HS-27A (cell line): ENCODE results near the gene CEP63.
"Not testable (repeated sequence)": the region's sequence is repeated elsewhere in the genome, so short reads cannot be mapped to it uniquely, and the experiment has no call there.

ENCODE experiments used
- DNase-seq: peaks from one replicate; pipeline ENCODE4 v3.0.0-alpha.2; 2012; ENCODE audit warnings: low read depth, missing footprints

The CEP63 gene

DNA sequence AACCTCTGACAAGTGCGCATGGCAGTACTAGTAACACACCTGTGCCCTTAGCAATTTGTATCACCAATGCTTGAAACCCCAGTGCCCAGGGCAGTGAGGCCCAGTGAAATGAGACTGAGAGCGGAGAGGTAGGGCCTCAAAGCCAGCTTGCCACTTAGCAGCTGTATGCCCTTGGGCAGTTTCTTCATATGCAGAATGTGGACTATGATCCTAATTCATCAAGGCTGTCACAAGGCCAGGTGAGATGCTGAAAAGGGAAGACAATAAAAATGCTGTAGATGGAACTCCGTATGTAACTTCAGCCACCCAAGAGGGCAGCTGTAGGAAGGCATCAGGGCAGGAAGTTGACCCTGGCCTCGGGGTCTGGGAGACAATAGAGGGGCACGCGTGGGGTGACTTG, 90.6 kb downstream of the CEP63 start:
- no peak for DNase-seq

DNA sequence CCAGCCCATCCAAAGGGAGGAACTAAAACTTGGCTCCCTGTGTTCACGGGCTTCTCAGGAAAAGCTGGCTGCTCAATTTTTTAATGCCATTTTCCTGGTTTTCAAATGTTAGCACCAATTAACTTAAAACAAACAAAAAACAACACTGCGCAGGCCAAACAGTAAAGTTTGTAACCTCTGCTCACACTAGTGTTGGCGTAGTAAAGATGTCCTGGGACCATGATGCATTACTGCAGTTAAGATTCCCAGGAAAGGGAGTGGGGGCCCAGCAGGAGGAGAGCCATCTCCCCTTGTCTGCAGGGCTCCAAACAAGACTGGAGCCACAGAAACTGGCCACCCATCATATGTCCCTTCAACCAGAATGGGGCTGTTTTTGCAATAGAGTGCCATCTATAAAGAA, 91.0 kb downstream of the CEP63 start:
- no peak for DNase-seq

DNA sequence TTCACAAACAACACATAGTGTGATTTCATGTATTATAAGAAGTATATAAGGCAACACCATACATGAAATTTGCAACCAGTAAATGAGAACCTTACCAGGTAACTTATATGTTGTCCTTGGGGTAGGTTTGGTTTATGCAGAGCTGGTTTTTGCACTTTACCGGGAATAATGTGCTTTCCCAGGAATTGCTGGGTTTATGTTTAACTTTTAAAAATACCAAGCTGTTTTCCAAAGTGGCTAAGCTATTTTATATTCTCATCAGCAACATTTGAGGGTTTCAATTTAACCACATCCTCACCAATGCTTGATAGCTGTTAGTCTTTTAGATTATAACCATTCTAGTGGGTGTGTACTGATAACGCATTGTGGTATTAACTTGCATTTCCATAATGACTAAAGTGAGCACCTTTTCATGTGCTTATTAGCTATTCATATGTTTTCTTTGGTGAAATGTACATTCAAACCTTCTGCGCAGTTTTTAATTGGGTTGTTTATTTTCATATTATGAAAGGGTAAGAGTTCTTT, 93.3 kb downstream of the CEP63 start:
- no peak for DNase-seq

GRCh38 chr3:134590766-134591165, 104.9 kb downstream of the CEP63 start:
- no peak for DNase-seq

- no peak for DNase-seq
Observed at GRCh38 chr3:134592806-134593205, 106.9 kb downstream of the CEP63 start.

DNA sequence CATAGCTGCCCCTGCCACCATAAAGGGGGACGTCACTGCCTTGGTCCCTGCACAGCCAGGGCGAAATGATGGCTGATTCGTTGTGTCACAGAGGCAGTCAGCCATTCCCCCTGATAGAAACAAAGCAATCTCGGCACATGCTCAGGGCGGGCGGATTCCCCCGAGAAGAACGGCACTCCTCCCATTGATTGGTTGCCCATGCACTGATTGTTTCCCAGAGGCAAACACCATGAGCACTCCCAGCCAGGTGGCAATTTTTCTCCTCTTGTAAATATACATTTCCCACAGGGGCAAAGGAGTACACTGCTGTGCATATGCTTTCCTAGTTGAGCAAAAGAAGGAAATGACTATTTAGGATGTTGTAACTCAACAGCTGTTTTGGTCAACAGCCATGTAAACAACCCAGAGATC, 108.5 kb downstream of the CEP63 start:
- no peak for DNase-seq

DNA sequence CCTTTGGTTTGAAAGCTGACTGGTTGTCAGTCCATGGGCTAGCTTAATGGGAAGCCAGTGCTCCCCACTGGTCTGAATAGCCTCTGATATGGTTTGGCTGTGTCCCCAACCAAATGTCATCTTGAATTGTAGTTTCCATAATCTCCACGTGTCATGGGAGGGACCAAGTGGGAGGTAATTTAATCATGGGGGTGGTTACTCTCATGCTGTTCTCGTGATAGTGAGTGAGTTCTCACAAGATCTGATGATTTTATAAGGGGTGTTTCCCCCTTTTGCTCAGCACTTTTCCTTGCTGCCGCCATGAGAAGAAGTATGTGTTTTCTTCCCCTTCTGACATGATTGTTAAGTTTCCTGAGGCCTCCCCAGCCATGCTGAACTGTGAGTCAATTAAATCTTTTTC, 109.1 kb downstream of the CEP63 start:
- not testable (repeated sequence) for DNase-seq

GRCh38 chr3:134597390-134597970, 111.6 kb downstream of the CEP63 start:
- DNase-seq = no peak

DNA sequence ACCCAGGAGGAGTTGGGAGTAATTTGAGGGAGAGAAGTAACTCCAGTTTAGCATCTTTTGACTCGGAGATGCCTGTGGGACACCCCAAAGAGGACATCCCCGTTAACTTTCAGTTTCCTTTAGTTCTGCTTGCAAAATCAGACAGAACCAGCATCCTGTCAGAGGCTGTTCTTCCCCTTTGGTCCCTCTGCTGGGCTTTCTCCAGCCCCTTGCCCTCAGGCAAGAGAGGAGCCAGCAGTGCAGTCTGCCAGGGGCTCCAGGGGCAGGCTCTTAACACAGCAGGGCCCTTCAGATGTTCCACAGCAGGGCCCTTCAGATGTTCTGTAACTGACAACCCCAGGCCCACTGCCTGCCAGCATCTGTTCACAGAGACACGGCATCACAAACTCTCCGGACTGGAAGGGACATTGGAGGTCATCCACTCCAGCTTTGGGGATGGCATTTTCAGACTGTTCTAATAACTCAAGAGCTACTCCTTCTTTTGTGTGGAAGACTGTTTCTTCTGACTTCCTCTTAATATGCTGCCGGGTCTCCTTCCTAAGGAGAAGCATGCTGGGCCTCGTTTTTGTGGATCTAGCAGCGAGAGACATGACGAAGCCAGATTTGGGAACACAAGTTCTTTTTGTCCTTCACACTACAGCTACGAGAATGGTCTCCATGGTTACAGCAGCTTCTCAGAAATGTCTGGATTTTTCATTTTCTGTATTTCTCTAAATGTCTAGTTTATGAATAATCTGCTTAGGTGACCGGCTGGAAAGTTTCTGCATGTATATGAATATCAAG, 113.1 kb downstream of the CEP63 start:
- DNase-seq = no peak

GRCh38 chr3:134600206-134600605, 114.3 kb downstream of the CEP63 start:
- DNase-seq = no peak

- peak; percentile 35 for DNase-seq
Observed at GRCh38 chr3:134600685-134601463, 115.0 kb downstream of the CEP63 start.

DNA sequence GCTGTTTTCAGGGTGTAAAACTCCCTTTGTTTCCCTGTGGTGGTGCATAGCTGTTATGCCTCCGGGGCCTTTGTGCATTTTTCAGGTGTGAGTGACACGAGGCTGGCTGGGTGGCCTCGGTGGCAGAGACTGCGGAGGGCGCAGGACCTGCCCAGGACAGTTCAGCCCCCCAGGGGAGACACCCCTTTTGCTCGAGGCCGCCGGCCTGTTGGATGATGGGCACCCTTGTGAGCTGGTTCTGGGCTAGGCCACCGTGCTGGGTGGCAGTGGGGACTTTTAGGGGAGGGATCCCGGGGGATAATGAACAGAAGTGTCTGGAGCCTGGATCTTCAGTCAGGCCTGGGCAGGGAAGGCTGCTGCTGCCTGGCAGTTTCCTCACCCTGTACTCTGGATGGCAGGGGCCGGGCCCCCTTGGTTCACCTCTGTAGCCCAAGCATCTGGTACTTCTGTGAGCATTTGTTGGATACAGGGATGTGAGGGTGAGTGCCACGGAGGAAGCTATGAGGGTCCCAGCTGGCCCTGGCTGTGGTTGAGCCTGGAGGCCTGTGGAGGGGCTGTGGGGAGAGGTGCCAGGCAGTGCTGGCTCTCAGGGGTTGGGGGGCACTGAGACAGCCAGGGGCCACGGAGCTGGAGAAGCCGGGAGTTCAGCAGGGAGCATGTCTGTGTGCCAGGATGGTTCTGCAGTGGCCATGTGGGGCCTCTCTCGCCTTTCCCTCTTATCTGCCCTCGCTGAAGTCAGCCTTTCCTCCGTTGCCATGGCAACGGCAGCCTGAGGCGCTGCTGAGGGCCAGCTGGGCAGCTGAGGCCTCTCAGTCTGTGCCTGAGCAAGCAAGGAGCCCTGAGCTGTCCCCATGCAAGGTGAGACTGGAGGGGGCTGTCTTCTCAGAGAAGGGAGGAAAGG, 115.9 kb downstream of the CEP63 start:
- DNase-seq = no peak

DNA sequence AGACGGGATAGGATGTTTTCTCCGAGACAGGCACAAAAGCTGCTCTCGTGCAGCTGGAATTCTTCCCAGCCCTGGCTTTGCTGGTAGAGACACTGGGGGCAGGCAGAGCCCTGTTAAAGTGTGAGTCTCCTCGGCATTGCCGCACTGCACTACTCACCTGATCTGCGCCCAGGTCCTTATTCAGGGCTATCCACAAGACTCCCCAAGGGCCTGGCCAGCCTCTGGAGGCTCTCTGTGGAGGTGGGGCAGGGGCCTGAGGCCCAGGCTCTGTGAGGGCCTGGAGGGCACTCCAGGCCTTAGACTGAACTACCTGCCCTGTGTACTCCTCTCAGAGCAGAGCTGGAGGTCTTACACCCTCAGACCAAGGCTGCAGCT, 116.6 kb downstream of the CEP63 start:
- DNase-seq = no peak

GRCh38 chr3:134603480-134603879, 117.6 kb downstream of the CEP63 start:
- no peak for DNase-seq

DNA sequence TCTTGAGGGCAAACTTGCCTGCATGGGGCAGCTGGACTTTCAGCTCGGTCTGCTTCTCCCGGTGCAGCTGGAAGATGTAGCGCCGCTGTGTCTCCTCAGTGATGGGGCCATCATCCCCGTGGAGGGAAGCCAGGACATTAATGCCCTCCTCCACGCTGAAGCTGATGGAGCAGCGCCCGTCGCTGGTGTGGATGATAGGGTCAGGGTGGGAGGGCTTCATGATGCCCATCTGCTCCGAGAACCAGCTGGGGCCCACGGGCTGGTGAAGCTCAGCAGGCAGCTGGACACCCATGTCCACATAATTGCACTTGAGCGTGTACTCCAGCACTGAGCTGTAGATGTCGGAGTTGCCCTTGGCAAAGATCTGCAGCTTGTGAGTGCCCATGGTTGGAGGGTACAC, 118.1 kb downstream of the CEP63 start:
- no peak for DNase-seq

- DNase-seq = no peak
Observed at GRCh38 chr3:134605556-134605955, 119.7 kb downstream of the CEP63 start.

- DNase-seq = no peak
Observed at GRCh38 chr3:134606033-134607025, 120.5 kb downstream of the CEP63 start.

GRCh38 chr3:134607054-134608022, 121.5 kb downstream of the CEP63 start:
- DNase-seq = no peak

DNA sequence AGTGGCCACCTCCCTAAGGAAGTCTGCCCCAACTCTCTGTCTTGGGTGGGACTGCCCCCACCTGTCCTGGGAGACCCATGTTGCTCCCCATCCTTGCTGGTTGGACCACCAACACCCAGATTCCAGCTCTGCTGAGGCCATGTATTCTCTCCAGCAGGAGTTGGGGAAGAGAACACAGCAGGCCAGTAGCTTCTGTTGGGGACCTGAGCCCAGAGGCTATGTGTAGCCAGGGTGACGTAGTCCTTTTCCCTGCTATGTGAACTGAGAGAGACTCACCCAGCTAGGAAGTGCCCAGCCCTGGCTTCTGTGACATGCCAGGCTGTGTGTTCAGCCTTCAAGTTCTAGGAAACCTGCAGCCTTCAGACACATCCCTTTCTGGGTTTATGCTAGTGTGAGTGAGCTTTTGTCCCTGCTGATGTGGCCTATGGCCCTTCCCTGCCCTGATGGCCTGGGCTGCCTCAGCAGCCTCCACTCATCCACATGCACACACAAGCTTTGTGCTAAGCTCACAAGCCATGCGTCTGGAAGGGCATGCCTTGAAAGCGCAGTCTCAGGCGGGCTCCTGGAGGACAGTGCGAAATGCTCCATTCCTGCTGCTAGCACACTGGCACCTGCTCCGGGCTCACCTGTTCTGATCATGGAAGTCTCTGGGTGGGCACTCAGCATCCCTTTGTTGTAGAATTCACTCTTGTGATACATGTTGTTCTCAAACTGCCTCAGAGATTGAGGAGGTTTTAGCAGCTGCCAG, 122.3 kb downstream of the CEP63 start:
- no peak for DNase-seq
